ENCODE data around the gene DAD1.

DNA sequence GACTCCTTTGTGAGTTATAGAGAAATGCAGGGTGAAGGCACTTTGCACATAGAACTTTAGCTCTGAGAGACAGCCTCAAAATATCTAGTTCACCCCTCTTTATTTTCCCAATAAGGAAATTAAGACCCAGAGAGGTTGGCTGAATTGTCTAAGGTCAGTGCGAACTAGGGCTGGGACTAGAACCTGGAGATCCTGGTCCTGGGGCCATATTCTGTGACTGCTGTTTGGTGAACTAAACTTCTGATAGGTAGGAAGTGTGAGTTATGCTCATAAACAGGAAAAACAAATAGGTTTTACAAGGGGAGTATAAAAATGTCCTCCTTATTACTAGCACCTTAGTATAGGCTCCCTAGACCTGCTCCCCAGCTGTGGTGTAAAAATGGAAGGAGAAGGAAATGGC lies 53.9 kb downstream of the DAD1 start:
- TF ChIP-seq, protein P1, sequence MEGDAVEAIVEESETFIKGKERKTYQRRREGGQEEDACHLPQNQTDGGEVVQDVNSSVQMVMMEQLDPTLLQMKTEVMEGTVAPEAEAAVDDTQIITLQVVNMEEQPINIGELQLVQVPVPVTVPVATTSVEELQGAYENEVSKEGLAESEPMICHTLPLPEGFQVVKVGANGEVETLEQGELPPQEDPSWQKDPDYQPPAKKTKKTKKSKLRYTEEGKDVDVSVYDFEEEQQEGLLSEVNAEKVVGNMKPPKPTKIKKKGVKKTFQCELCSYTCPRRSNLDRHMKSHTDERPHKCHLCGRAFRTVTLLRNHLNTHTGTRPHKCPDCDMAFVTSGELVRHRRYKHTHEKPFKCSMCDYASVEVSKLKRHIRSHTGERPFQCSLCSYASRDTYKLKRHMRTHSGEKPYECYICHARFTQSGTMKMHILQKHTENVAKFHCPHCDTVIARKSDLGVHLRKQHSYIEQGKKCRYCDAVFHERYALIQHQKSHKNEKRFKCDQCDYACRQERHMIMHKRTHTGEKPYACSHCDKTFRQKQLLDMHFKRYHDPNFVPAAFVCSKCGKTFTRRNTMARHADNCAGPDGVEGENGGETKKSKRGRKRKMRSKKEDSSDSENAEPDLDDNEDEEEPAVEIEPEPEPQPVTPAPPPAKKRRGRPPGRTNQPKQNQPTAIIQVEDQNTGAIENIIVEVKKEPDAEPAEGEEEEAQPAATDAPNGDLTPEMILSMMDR (IDR thresholded peaks at IDR 0.05; ENCODE audit: low read length) = no peak
- no peak for TF ChIP-seq EZH2 (IDR thresholded peaks at IDR 0.05; ENCODE audit: borderline replicate concordance, low read length)

Measured in OCI-LY1 (cell line).